Measurements from ENCODE around the gene FURIN.
"Not testable (repeated sequence)": the region's sequence is repeated elsewhere in the genome, so short reads cannot be mapped to it uniquely, and the experiment has no call there.

Gene FURIN

GRCh38 chr15:90845201-90845949, 23.0 kb upstream of the FURIN start:
- no peak for DNase-seq

- not testable (repeated sequence) for DNase-seq
These were observed 19.0 kb upstream of the FURIN start for GRCh38 chr15:90849424-90849823.

DNA sequence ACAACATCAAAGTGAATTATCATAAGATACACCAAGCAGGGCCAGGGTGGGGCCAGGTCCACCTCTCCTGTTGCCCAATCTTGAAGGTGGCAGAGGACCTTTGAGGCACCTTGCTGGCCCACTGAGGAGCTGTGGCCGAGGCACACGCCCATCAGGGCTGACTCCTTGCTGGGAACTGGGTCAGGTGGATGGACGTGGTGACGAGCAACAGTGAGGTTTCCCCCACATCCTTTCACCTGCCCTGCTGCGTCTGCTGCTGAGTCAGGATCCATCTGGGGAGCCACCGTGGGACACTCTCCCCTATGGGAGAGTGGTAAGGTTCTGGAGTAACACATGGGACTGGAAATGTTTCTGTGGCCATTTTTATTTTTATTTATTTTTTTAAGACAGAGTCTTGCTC, 17.3 kb upstream of the FURIN start:
- no peak for DNase-seq

DNA sequence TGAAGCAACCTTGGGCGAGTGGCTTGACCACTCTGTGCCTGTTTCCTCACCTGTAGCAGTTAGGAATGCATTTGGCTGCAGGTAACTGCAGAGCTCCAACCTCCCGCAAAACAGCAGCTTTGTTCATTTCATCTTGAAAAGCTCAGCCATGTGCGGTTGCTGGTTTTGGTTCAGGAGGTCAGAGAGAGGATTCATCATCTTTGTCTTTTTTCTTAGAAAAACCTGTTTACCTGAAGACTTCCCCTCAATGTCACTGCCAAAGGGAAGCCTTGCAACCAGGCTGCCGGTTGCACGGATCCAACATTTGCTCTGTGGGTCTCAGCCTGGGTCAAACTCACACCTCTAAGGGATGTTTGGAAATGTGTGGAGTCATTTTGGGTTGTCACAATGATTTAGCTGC, 16.4 kb upstream of the FURIN start:
- no peak for DNase-seq

- DNase-seq = no peak
These were observed 13.2 kb upstream of the FURIN start for GRCh38 chr15:90855139-90855538.

- DNase-seq = no peak
These were observed 11.1 kb upstream of the FURIN start for GRCh38 chr15:90857337-90857736.

DNA sequence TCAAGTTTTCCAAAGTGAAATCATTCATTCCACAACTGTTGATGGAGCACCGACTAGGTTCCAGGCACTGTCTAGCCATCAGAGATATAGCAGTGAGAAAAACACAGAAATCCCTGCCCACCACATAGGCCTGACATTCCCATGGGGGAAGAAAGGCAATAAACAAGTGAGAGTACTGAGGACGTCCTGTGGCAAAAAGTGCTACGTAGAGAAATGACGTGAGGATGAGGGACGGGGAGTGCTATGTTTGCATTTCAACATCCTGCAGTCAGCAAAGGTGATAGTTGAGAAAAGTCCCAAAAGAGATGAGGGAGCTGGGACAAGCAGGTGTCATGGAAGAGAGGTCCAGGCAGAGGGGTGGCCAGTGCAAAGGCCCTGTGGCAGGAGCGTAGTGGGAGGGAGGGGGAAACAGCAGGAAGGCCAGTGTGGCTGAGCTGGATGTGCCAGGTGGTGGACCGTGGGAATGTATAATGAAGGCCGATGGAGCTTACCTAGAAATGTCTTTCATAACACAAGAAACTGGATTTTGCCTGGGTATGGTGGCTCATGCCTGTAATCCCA, 10.4 kb upstream of the FURIN start:
- no peak for DNase-seq

GRCh38 chr15:90859234-90860131, 8.9 kb upstream of the FURIN start:
- DNase-seq = no peak

DNA sequence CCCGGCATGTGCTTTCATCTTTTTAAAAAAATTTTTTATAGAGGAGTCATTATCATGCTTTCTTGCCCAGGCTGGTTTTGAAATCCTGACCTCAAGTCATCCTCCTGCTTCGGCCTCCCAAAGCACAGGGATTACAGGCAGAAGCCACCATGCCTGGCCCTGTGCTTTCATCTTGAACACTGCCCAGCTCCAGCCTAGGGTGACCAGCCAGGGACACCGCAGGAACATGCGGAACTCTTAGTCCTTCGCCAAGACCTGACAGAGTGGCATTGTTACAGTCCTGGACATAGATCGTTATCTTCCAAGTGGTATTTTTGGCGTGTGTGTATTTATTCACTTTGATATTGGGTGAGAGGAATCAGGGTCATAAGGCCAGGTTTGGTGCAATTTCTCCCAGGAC, 7.9 kb upstream of the FURIN start:
- DNase-seq = no peak

- DNase-seq = no peak
These were observed 7.3 kb upstream of the FURIN start for GRCh38 chr15:90860942-90861675.

DNA sequence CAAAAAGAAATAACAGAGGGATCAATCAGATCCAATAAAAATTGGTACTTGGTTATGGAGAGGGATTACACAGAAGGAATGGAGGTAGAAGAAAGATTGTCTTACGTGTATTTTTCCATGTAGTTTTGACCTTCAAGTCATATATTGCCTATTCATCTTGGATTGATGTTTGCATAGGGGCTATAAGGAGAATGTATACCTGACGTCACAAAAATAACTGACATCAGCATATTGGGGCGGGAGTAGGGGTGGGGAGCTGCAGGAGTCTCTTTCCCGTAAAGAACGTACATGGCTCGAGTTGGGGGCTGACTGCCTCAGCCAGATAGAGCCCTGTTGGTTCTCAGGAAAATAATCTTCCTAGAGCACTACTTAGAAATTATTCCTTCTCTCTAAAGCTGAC, 5.9 kb upstream of the FURIN start:
- DNase-seq = no peak

GRCh38 chr15:90862964-90863778, 5.2 kb upstream of the FURIN start:
- no peak for DNase-seq

- DNase-seq = no peak
These were observed 4.4 kb upstream of the FURIN start for GRCh38 chr15:90863987-90864386.

DNA sequence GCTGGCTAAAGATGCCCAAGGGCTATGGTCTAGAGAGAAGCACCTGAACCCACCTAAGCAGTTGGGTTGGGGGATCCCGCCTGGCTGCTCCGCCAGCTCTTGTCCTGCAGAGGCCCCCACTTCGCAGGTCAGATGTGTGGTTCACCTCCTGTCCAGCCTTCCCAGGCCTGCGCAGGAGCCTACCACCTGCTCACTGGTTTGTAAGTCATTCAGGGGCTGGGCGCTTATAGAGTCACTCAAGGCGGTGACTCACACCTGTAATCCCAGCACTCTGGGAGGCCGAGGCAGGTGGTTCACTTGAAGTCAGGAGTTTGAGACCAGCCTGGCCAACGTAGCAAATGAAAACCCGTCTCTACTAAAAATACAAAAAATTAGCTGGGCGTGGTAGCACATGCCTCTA, 3.9 kb upstream of the FURIN start:
- DNase-seq = no peak

GRCh38 chr15:90865702-90866101, 2.7 kb upstream of the FURIN start:
- DNase-seq = no peak

DNA sequence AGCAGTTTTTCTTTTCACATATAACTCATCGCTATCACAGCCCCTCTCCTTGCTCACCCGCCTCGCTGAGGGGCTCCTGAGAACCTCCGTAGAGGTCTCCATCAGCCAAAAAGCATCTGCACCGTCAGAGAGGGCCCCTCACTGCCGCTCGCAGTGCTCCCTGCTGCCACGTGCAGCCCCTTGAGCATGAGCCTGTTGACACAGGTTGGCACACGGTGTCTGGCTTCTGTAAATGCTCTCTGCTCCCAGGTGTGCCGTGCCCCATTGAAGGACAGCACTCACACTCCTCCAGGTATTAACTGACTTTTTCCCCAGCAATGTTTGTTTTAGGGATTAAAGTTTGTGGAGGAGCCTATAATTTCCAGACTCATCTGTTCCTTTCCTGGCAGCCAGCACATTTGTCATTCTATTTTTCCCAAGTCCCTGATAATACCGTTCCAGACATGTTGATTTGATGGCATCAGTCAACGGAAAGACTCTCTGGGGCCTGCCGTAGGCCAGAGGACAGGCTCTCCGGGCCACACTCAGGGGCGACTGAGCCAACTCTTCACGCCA, 2.1 kb upstream of the FURIN start:
- no peak for DNase-seq

GRCh38 chr15:90866800-90867199, 1.6 kb upstream of the FURIN start:
- no peak for DNase-seq

DNA sequence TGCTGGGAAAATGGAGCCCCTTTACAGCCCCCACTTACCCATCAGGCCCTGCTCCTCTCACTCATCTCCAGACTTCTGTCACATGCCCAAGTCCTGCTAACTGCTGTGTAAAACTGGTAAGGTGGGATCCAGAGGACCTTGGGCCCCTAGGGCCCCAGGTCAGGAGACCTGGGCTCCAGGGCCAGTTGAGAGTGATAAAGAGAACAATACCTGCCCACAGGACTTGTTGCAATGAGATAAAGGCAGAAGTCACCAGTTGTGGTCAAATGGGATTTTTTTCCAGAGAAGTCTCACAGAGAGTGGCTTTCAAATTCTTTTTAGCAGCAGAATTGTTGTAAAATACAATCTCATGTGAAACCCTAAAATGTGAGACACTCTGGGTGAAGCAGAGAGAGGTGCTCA, 753 bp downstream of the FURIN start:
- DNase-seq = no peak

DNA sequence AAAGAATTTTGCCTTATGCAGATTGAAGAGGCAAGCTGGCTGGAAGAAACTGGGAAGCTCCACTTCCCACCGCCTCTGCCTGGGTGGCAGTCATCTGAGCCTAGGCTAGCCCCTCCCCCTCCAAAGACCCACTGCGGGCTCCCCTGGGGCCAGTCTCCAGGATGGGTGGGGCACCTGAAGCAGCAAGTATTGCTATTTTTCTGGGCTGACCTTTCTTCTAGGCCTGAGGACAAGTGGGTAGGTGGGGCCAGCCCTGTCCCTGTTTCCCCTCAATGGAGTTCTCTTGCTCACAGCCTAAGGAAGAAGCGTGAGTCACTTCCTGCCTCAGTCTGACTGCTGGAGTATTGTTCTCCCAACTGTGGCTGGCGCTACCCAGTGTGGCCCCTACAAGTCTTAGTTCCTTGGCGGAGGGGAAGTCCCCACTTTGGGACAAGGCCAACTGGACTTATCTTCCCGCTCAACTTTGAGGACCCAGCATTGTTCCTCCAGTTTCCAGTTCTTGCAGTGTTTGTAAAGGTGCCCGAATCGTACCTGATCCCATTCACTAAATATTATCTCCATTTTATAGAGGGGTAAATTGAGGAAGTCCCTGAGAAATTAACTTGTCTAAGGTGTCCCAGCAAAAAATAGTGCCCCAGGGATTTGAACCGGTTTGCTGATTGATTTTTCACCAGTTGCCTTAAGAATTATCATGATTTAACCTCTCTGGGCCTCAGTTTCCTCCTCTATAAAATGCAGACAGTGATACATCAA, 1.4 kb downstream of the FURIN start:
- peak; percentile 41 for DNase-seq

GRCh38 chr15:90870354-90871138, 2.2 kb downstream of the FURIN start:
- DNase-seq = no peak

All from effector CD4-positive, alpha-beta T cell (primary cell).